Measurements from ENCODE around the gene GBF1.
A peak's percentile ranks its signal among the peaks of the same experiment; 100 is the strongest.

The GBF1 gene

DNA sequence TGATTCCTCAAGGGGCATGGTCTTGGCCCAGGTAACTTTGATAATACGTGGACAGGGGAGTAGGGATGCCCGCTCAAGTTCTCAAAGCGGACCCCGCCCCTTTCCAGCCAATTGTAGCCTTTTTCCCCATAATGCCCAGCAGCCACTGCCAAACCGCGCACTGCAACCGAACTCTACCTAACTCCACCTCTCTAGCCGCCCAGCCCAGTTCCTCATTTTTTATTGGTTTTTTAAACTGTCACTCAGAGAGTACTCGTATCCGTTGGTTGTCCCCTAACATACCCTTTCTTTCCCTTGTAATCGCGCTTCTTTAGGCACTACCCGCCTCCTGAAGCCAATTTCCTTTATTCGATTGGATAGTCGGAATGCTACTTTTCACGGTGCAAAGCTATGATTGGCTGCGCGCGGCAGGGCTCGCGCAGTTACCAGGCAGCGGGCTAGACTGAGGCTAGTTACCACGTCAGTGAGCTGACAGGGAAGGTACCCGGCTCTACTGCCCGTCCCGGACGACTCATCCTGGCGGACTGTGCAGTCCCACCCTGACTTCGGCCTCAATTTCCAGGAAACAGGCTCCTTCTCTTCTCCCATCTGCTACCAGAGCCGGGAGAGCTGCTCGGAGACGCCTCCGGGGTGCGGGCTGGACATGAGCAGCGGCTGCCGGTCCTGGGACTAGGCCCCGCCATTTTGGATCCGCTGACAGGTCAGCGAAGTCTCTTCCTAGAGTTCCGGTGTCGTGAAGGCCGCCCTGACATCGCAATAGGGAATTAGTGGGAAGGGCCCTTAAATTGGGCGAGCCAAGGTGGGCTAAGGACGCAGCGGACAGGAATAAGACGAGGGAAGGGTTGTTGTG lies at the start of gene GBF1:
GBF1 (plus strand) TSS at position 451 of the 850 bp plus-strand sequence. CDS start 13,407 bp downstream, outside the sequence.
- Histone ChIP-seq H3K4me3 (ENCODE audit: low read depth in 1 of 2, low read length in 2 of 2) (peak within 1 kb of the TSS; percentile 57 to 74), H3K36me3 (ENCODE audit: insufficient read depth, low read length) (peaks cover 14% of the 10 kb centered on the region), H4K20me1 (ENCODE audit: insufficient read depth, low read length) (peaks cover 32% of the 10 kb centered on the region; the same call in 1 of the 2 replicates), H3K9me3 (ENCODE audit: insufficient read depth, low read length, severe bottlenecking) (no peaks in the 10 kb centered on the region), H3K79me2 (ENCODE audit: insufficient read depth, low read length) (peaks cover 50% of the 10 kb centered on the region), H3K27ac (ENCODE audit: low read length) (peak within 1 kb of the TSS; percentile 80), H2AFZ (ENCODE audit: low read depth, low read length) (peak within 1 kb of the TSS; percentile 87), H3K9ac (ENCODE audit: low read depth, low read length) (peak within 1 kb of the TSS; percentile 63), H3K27me3 (ENCODE audit: insufficient read depth, low read length, poor library complexity) (no peaks in the 10 kb centered on the region), H3K4me2 (ENCODE audit: insufficient read depth, low read length) (peak within 1 kb of the TSS; percentile 87), H3K4me1 (ENCODE audit: insufficient read depth, low read length) (peaks cover 33% of the 10 kb centered on the region)
- DNase-seq (peak; percentile 95), ATAC-seq (ENCODE audit: insufficient read depth, low read depth) (peak; percentile 94)
- TF ChIP-seq, protein P1, sequence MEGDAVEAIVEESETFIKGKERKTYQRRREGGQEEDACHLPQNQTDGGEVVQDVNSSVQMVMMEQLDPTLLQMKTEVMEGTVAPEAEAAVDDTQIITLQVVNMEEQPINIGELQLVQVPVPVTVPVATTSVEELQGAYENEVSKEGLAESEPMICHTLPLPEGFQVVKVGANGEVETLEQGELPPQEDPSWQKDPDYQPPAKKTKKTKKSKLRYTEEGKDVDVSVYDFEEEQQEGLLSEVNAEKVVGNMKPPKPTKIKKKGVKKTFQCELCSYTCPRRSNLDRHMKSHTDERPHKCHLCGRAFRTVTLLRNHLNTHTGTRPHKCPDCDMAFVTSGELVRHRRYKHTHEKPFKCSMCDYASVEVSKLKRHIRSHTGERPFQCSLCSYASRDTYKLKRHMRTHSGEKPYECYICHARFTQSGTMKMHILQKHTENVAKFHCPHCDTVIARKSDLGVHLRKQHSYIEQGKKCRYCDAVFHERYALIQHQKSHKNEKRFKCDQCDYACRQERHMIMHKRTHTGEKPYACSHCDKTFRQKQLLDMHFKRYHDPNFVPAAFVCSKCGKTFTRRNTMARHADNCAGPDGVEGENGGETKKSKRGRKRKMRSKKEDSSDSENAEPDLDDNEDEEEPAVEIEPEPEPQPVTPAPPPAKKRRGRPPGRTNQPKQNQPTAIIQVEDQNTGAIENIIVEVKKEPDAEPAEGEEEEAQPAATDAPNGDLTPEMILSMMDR (IDR thresholded peaks at IDR 0.05; ENCODE audit: borderline replicate concordance, extremely low read depth, low read length, poor library complexity, severe bottlenecking) = no peak
- no peak for TF ChIP-seq EZH2 (IDR thresholded peaks at IDR 0.05; ENCODE audit: borderline replicate concordance, low read depth, low read length, severe bottlenecking)

GRCh38 chr10:102196893-102197292 lies 48.4 kb upstream of the GBF1 start:
- ATAC-seq (ENCODE audit: insufficient read depth, low read depth) (no peak), DNase-seq (no peak)
- Histone ChIP-seq H4K20me1 (ENCODE audit: insufficient read depth, low read length) (no peaks in the 10 kb centered on the region), H3K9ac (ENCODE audit: low read depth, low read length) (no peak overlapping the region), H3K27ac (ENCODE audit: low read length) (no peak overlapping the region), H2AFZ (ENCODE audit: low read depth, low read length) (no peak overlapping the region), H3K4me1 (ENCODE audit: insufficient read depth, low read length) (no peaks in the 10 kb centered on the region), H3K36me3 (ENCODE audit: insufficient read depth, low read length) (no peaks in the 10 kb centered on the region), H3K27me3 (ENCODE audit: insufficient read depth, low read length, poor library complexity) (peaks cover 4% of the 10 kb centered on the region), H3K9me3 (ENCODE audit: insufficient read depth, low read length, severe bottlenecking) (no peaks in the 10 kb centered on the region), H3K79me2 (ENCODE audit: insufficient read depth, low read length) (no peaks in the 10 kb centered on the region), H3K4me2 (ENCODE audit: insufficient read depth, low read length) (no peak overlapping the region), H3K4me3 (ENCODE audit: low read depth in 1 of 2, low read length in 2 of 2) (no peak overlapping the region)
- TF ChIP-seq EZH2 (IDR thresholded peaks at IDR 0.05; ENCODE audit: borderline replicate concordance, low read depth, low read length, severe bottlenecking) = no peak
- TF ChIP-seq, protein P1 (IDR thresholded peaks at IDR 0.05; ENCODE audit: borderline replicate concordance, extremely low read depth, low read length, poor library complexity, severe bottlenecking) = no peak

DNA sequence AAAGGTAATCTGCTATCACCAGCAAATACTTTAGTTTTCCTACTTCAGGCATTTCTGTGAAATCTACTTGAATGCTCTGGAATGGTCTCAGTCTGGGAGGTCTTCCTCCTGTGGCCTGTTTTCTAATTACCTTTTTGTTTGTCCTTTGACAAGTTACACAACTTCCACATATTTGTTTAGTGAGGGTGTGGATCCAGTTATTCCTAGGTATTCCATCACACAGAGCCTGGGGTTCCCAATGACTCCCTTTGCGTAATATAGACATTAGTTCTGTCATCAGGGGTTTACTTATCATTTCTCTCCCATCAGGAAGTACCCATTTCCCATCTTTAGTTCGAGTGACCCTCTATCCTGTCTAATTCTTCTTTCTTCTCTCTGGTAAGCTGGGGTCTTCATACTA lies 47.3 kb upstream of the GBF1 start:
- no peak overlapping the region for H2AFZ ChIP-seq (ENCODE audit: low read depth, low read length)
- no peaks in the 10 kb centered on the region for H3K4me1 ChIP-seq (ENCODE audit: insufficient read depth, low read length)
- H3K9me3 ChIP-seq (ENCODE audit: insufficient read depth, low read length, severe bottlenecking) = no peaks in the 10 kb centered on the region
- no peaks in the 10 kb centered on the region for H3K79me2 ChIP-seq (ENCODE audit: insufficient read depth, low read length)
- H3K4me2 ChIP-seq (ENCODE audit: insufficient read depth, low read length) = no peak overlapping the region
- no peak overlapping the region for H3K9ac ChIP-seq (ENCODE audit: low read depth, low read length)
- peaks cover 4% of the 10 kb centered on the region for H3K27me3 ChIP-seq (ENCODE audit: insufficient read depth, low read length, poor library complexity)
- no peaks in the 10 kb centered on the region for H4K20me1 ChIP-seq (ENCODE audit: insufficient read depth, low read length)
- H3K27ac ChIP-seq (ENCODE audit: low read length) = no peak overlapping the region
- TF ChIP-seq, protein P1 (IDR thresholded peaks at IDR 0.05; ENCODE audit: borderline replicate concordance, extremely low read depth, low read length, poor library complexity, severe bottlenecking) = no peak
- TF ChIP-seq EZH2 (IDR thresholded peaks at IDR 0.05; ENCODE audit: borderline replicate concordance, low read depth, low read length, severe bottlenecking) = no peak
- no peaks in the 10 kb centered on the region for H3K36me3 ChIP-seq (ENCODE audit: insufficient read depth, low read length)
- no peak for ATAC-seq (ENCODE audit: insufficient read depth, low read depth)
- DNase-seq = no peak
- no peak overlapping the region for H3K4me3 ChIP-seq (ENCODE audit: low read depth in 1 of 2, low read length in 2 of 2)
